Middle frontal gyrus (tissue), 1 donor: ENCODE measurements around the gene UBE2D2.
"Not testable (repeated sequence)": the region's sequence is repeated elsewhere in the genome, so short reads cannot be mapped to it uniquely, and the experiment has no call there.

Source experiments
- DNase-seq: peaks from one replicate; pipeline ENCODE4 v3.0.0-alpha.2; 2015; ENCODE audit warnings: low spot score; ENCODE audit errors: extremely low spot score

UBE2D2 gene

DNA sequence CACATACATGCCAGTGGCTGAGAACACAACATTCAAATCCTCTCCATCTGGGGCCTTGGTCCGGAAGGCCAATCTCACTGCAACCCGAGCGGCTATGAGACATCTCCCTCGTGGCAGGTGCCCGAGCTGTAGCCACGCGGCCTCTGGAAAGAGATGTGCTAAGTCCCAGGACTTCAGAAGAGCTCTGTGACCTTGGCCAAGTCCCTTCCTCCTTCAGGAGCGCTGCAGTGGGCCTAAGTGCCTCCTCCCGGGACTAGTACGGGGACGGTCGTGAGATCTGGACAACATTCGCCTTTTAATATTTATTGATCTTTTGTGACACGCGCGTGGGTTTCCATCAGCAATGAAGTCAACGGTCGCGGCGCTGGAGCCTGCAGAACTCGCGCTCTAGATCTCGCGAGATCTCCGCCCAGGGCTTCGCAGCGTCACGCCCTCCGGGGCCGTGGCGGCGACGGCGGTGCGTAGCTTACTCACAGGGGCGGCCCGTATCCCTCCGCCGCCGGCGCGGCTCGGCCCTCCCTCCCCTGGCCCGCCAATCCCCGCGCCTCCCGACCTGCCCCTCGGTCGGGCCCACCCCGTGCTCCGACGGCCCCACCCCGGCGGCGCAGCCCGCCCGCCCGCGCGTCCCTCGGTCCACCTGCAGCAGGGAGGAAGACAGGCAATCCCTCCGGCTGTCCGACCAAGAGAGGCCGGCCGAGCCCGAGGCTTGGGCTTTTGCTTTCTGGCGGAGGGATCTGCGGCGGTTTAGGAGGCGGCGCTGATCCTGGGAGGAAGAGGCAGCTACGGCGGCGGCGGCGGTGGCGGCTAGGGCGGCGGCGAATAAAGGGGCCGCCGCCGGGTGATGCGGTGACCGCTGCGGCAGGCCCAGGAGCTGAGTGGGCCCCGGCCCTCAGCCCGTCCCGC is at the start of gene UBE2D2:
UBE2D2 (plus strand) TSS at position 588 of the 903 bp plus-strand sequence. CDS start 453 bp downstream, outside the sequence.
- peak; percentile 94 for DNase-seq

DNA sequence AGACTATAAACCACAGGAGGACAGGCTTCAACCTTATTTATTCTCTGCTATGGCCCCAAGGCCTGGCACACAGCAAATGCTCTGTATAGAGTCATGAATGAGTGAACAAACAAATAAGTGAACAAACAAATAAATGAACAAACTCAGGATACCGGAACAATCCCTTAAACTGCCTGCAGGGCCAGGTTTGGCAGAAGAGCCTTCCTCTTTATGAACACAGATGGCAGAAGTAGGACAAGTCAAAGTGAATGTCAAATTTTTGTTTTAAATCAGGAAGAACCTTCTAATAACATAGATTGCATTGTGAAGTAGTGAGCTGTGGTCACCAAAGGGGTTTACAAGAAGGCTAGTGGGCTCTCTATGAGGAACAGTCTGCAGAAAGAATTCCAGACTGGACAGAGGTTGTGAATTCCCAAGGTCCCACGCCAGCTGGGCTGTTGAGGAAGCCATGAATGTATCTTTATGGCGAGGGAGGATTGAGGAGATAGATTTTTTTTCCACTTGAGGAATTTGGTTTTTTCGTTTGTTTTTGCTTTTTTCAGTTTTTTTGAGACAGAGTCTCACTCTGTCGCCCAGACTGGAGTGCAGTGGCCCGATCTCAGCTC is 48.3 kb upstream of the UBE2D2 start:
- no peak for DNase-seq

DNA sequence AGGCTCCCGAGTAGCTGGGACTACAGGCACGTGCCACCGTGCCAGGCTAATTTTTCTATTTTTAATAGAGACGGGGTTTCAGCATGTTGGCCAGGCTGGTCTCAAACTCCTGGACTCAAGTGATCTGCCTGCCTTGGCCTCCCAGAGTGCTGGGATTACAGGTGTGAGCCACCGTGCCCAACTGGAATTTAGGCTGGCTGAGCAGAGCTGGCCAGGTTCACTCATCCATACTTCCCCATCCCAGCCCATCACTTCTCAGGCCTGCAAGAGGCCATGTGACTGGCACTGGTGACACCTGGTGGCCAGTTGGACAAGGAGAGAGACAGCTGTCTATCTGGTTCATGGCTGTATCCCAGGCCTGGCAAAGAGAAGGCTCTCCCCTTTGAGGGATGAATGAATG is 47.7 kb upstream of the UBE2D2 start:
- DNase-seq, result not testable (repeated sequence)

DNA sequence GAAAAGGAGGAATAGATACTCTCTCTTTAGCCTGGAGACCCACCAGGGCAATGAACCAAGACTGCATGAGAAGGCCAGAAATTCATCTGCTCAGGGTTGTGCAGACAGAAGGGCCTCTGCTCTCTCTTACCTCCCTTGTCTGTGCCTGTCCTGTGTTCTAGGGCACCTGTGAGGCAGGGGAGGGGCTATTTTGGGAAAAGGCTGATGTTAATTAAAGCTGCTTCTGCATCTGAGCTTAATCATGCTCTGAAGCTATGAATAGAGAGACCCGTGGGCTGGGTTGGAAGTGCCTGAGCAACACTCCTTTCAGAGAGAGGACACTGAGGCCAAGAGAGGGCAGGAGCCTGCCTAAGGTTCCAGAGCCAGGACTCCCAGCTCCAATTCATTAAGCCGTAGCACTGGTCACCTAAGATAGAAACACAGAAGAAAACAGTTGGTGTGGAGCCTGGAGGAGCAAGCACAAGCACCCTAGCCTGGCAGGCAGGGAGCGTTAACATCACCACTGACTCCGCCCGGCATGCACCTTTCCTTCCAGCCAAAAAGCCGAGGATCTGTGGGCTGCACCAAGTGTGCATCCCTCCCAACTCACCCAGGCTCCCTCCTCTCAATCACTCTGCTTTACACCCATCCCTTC is 47.2 kb upstream of the UBE2D2 start:
- DNase-seq, result no peak

DNA sequence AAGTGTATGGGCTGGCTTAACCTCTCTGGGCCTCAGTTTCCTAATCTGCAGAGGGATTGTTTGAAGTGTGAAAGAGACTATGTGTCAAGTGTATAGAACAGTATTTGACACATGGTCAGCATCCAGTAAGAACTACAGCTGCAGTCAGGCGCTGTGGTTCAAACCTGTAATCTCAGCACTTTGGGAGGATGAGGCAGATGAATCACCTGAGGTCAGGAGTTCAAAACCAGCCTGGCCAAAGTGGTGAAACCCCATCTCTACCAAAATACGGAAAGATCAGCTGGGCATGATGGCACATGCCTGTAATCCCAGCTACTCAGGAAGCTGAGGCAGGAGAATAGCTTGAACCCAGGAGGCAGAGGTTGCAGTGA is 46.7 kb upstream of the UBE2D2 start:
- DNase-seq, result no peak

DNA sequence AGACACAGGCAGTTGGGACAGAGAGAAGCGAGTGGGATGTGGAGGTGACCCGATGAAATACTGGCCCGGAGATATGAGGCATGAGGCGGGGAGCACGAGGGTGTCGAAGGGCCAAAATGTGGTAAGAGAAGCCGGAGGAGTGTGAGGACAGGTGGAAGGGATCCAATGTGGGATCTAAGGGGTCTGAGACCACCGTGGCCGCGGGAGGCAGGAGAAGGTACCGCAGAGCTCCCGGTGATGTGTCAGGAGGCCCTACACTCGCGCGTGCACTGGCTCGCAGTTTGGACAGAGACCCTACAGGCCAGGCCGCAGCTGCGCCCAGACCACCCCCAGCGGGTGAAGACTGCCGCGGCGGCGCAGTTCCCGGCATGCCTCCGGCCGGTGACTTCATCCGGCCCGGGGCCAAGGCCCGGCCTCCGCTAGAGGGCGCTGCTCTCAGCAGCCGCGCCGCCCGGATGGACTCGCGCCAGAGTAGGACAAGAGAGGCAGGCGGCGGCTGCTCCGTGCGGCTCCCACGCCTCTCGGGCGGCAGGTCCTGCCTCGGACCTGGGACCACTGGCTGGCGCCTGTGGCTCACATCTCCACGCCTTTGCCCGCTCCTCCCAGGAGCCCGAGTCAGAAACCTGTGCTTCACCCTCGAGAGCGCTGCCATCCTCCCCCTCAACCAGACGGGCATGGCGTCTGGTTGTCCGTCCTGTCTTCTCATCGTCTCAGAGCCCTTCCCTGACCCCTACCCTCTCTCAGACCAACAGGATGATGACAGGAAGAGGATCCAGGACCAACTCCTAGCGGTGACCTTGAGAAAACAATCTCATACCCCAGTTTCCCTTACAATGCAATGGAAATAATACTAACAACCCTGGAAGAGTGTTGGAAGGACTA is 43.2 kb upstream of the UBE2D2 start:
- DNase-seq, result peak; percentile 81

DNA sequence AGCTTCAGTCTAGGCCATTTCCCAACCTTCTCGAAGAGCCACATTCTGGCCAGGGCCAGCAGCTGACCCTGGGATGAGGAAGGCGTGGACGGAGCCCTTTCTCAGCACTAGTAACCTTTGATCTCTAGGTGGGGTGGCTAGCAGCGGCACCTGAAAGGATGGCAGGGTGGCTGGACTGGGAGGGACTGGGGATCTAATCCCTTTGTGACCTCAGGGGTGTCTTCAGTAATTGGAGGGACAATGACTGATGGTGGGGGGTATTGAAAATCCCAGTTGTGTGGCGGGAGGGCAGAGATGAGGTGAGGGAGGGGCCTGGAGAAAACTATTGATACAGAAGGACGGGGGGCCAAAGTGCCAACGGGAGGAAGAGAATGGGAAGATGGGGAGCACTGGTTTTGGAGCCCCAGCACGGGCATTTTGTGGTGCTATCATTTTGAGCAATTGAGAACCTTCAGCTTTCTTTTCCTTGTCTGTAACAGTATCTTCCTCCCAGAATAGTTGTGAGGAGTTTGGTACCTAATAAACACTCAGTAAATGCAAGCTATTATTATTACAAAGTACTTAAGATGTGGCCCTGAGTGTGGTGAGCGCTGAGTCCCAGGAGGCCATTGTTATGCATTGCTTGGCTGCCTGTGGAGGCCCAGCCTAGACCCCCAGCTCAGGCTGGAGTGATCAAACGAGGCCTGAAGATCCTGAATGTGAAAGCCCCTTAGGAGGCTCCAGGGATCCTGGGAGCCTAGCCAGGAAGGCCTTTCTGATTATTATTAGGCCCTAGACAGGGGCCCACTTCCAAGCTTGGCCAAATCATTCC is 37.3 kb upstream of the UBE2D2 start:
- DNase-seq, result no peak

DNA sequence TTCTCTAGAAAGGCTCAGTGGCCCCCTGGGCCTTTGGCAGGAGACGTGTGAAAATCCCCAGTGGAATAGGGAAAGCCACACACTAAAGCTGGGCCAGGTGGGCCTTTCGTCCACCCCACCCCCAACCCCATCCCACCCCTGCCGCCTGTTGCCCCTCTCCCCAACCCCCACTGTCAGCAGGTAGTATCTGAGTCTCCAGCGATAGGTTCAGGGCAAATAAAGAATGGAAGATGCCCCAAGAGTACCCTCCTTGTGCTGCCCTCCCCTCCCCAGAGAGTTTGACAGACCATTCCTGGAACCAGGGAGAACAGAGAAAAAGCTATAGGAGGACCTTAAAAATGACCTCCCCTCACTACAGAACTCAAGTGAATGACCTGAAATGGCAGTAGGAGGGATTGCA is 36.7 kb upstream of the UBE2D2 start:
- DNase-seq, result no peak

DNA sequence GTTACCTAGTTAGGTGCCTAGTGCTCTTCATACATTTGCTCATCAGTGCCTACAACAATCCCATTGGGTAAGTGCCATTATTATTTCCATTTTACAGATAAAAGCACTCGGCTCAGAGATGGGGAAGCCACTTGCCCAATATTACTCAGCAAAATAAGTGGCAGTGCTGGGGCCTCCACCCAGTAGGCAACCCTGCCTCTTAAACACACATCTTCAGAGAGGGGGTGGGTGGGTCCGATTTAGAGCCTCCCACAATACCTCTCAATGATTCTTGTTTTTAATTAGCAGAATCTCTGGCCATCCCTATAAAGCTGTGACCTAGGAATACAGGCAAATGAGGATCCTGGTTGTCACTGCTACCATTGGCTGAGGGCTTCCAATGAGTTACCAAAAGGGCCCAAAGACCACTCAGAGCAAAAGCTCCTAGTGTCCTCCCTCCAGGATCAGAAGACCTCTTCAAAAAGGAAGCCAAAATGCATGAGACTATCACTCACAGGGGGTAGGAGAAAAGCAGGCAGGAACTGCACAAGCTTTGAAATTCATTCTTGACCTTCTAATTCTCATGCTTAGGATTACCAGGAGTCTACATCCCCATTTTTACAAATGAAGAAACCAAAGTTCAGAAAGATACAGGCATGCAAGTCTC is 36.1 kb upstream of the UBE2D2 start:
- no peak for DNase-seq

DNA sequence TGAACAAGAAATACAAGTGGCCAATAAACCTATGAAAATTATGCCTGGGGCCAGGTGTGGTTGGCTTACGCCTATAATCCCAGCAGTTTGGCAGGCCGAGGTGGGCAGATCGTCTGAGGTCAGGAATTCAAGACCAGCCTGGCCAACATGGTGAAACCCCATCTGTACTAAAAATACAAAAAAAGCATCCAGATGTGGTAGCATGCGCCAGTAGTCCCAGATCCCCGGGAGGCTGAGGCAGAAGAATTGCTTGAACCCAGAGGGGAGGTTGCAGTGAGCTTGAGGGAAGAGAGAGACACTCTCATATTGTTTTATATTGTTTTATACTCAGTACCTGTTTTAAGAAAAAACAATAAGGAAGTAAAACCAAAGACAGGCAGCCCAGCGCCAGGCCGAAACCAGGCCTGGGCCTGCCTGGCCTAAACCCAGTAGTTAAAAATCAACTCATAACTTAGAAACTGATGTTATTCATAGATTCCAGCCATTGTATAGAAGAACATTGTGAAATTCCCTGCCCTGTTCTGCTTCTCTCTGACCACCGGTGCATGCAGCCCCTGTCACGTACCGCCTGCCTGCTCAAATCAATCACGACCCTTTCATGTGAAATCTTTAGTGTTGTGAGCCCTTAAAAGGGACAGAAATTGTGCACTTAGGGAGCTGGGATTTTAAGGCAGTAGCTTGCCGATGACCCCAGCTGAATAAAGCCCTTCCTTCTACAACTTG is 35.4 kb upstream of the UBE2D2 start:
- DNase-seq, result not testable (repeated sequence)

DNA sequence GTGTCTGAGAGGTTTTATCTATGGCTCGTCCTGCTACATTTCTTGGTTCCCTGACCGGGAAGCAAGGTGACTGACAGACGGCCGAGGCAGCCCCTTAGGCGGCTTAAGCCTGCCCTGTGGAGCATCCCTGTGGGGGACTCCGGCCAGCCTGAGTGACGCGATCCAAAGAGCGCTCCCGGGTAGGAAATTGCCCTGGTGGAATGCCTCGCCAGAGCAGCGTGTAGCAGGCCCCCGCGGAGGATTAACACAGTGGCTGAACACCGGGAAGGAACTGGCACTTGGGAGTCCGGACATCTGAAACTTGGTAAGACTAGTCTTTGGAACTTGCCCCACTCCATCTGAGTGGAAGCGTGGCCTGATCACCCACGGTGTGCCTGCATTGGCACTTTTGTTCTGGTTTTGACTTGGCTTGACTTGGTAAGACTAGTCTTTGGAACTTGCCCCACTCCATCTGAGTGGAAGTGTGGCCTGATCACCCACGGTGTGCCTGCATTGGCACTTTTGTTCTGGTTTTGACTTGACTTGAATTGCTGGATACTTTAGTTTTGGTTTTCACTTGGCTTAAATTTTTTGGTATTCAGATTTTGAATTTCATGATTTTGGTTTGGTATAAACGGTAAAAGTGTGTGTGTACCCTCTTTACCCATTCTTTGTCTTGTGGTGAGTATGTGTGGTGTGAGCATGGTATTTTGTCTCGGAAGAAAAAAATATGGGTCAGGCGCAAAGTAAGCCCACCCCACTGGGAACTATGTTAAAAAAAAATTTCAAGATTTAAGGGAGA is 34.6 kb upstream of the UBE2D2 start:
- not testable (repeated sequence) for DNase-seq

DNA sequence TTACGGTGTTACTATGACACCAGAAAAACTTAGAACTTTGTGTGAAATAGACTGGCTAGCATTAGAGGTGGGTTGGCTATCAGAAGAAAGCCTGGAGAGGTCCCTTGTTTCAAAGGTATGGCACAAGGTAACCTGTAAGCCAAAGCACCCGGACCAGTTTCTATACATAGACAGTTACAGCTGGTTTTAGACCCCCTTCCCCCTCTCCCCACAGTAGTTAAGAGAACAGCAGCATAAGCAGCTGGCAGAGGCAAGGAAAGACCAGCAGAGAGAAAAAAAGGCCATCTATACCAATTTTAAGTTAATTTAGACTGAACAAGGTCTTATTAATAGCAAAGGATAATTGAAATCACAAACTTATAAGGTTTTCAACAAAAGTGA is 34.1 kb upstream of the UBE2D2 start:
- not testable (repeated sequence) for DNase-seq

DNA sequence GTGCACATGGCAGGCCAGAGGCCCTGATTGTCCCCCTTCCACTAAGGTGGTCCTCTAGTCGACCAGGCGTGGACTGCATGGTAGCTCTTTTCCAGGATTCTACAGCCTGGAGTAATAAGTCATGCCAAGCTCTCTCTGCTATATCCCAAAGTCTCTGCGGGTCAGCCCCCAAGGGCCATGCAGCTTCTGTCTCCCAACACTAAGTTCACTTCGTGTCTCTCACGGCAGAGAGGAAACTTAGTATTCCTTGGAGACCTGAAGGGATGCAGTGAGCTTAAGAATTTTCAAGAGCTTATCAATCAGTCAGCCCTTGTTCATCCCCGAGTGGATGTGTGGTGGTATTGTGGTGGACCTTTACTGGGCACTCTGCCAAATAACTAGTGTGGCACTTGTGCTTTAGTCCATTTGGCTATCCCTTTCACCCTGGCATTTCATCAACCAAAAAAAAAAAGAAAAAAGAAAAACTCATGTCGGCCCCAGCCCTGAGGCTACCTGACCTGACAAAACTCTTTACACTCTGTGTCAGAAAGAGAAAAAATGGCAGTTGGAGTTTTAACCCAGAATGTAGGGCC is 33.2 kb upstream of the UBE2D2 start:
- DNase-seq, result not testable (repeated sequence)

DNA sequence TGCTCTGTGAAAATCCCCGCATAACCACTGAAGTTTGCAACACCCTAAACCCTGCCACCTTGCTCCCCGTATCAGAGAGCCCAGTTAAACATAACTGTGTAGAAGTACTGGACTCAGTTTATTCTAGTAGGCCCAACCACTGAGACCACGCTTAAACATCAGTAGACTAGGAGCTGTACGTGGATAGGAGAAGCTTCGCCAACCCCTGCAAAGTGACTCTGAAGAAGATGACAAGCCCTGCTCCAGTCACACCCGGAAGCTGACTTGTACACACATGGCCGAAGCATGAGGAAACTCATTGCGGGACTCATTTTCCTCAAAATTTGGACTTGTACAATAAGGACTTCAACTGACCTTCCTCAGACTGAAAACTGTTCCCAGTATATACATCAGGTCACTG is 32.4 kb upstream of the UBE2D2 start:
- not testable (repeated sequence) for DNase-seq

DNA sequence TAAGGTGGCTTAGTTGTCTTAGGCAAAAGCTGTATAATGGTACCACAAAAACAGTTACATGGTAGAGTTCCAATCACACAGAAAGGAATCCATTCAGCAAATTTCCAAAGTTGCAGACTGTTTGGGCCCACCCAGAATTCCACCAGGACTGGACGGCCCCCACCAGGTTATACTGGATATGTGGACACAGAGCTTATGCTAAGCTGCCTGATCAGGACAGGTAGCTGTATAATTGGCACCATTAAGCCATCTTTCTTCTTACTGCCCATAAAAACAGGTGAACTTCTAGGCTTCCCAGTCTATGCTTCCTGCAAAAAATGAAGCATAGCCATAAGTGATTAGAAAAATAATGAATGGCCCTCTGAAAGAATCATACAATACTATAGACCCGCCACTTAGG is 31.1 kb upstream of the UBE2D2 start:
- not testable (repeated sequence) for DNase-seq

DNA sequence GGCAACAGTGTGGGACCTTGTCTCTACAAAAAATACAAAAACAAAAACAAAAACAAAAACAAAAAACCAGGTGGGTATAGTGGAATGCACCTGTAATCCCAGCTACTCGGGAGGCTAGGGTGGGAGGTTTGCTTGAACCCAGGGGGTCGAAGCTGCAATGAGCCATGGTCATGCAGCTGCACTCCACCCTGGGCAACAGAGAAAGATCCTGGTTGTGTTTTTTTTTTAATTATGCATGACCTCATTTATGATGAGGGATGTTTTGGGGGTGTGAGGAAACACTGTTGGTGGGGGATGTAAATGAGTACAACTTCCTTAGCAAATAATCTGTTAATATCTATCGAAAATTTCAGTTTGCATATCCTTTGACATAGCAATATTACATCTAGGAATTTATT is 29.4 kb upstream of the UBE2D2 start:
- DNase-seq, result no peak

DNA sequence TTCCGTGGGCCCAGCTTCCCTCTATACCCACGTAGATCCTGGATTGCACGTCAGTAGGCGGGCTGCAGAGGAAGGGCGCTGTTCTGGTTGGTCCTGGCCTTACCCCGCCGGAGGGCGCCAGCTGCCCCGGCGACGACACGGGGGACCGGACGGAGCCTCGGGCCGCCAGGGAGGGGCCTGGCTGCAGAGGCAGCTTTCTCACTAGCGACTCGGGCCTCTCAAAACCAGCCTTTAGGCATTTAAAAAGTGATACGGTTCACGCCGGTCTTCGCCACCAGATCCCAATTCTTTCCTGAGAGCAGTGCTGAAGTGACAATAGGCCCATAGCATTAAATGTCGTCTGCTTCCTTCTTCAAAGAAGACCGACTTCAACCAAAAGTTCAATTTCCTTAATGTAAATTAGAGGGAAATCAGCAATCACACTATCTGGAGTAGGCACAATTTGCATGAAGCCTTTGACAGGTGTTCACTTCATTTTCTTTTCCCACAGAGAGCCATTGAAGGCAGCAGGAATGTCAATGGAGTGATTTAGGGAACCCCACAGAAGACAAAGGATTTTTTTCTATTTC is 17.6 kb upstream of the UBE2D2 start:
- no peak for DNase-seq

DNA sequence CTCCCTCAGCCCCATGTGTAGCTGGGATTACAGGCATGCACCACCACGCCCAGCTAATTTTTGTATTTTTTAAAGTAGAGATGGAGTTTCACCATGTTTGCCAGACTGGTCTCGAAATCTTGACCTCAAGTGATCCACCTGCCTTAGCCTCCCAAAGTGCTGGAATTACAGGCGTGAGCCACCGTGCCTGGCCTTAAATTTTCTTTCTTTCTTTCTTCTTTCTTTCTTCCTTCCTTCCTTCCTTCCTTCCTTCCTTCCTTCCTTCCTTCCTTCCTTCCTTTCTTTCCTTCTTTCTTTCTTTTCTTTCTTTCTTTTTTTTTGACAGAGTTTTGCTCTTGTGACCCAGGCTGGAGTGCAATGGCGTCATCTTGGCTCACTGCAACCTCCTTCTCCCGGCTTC is 14.5 kb upstream of the UBE2D2 start:
- DNase-seq, result not testable (repeated sequence)
